LHCN-M2 (cell line): ENCODE measurements around the gene OR10S1. TPM values are rescaled to one million over a fixed set of nuclear protein-coding genes. Genes with fewer than 3 reads are reported as not detected.
"Not testable (repeated sequence)": the region's sequence is repeated elsewhere in the genome, so short reads cannot be mapped to it uniquely, and the experiment has no call there.

ENCODE experiments used
- DNase-seq: peaks from one replicate; pipeline ENCODE4 v3.0.0-alpha.2; 2012; ENCODE audit warnings: low read depth
- polyA plus RNA-seq: library from polyadenylated mRNA; unstranded; fragments of >200 nt; gene quantifications from one replicate; pipeline ENCODE4 v1.2.1, GENCODE V29; 2012; ENCODE audit warnings: missing spikeins
- total RNA-seq: library from RNA; depleted of rRNA; stranded (reverse); fragments of >200 nt; gene quantifications from 2 replicates; pipeline ENCODE4 v1.2.3, GENCODE V29; 2014; rRNA removed

OR10S1 gene, protein sequence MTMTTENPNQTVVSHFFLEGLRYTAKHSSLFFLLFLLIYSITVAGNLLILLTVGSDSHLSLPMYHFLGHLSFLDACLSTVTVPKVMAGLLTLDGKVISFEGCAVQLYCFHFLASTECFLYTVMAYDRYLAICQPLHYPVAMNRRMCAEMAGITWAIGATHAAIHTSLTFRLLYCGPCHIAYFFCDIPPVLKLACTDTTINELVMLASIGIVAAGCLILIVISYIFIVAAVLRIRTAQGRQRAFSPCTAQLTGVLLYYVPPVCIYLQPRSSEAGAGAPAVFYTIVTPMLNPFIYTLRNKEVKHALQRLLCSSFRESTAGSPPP
- total RNA-seq, result not detected in 2 replicates
- polyA plus RNA-seq, result not detected

DNA sequence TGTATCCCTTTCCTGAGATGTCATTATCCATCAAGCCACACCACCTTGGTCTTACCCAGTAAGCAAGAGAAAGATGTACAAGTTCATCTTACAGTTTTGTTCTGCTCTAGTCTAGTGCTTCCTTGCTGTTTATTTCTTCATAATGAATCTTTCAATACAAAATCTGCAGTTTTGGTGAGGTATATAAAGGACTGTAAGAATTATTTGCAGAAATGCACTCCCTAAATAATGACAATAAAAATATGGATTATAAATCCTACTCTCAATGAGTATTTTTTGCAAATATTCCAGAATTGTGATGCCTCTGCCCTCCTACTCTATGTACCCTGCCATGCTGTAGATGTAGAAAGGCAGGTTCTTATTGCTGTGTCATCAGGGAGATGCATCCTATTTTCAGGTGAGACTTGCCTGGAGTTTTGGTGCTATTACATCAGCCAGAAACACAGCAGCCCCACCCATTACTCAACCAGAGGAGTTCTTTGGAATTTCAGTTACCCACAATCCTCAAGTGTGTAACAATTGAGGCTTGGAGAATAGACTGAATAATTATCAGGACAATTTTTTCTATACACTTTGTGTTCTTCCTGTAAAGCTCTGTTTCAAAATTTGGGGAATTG lies at the start of gene OR10S1:
OR10S1 (minus strand) TSS at position 51 of the 617 bp plus-strand sequence. CDS start 117 bp downstream, outside the sequence.
- DNase-seq, result no peak

DNA sequence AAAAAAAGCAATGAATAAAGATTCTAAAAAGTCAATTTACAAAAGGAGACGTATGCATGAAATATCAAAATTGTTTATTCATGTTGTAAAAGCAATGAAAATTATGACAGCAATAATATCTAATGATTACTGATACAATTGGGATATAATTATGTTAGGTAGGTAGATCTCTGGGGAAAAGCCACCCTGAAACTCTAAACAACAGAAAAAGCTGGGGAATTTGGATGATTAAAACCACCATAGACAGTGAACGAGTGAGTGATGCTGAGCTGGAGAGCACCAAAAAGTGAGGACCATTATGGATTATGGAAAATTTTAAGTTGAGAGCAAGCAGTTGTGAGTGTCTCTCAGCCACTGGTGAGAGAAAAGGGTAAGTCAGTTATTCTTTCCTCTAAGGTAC lies 48.9 kb upstream of the OR10S1 start, which contains the start of gene OR10G8:
OR10G8 (plus strand) TSS at position 301 of the 400 bp plus-strand sequence. CDS start 2,825 bp downstream, outside the sequence.
- DNase-seq, result no peak

DNA sequence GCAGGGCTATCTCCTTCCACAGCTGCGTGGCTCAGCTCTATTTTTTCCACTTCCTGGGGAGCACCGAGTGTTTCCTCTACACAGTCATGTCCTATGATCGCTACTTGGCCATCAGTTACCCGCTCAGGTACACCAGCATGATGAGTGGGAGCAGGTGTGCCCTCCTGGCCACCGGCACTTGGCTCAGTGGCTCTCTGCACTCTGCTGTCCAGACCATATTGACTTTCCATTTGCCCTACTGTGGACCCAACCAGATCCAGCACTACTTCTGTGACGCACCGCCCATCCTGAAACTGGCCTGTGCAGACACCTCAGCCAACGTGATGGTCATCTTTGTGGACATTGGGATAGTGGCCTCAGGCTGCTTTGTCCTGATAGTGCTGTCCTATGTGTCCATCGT lies 38.3 kb upstream of the OR10S1 start:
- not testable (repeated sequence) for DNase-seq

DNA sequence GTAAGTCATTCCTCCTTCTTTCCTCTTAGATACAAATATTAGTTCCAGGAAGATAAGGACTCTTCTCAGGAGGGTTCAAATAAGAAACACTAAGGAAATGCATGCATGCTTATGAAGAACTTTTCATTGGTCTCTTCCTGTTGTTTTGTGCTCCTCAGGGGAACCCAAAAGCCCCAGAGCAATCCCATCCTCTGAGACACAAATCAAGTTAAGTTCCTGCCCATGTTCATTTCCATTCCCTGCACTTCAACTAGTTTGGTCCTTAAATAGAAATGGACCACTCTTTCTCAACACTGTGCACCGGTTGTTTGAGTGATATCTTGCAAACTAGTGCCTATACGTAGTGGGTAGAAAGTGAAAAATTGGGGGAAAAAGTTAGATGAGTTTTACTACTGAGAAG lies 35.1 kb upstream of the OR10S1 start, which contains the start of gene OR10G4:
OR10G4 (plus strand) TSS at position 301 of the 400 bp plus-strand sequence. CDS start 2,578 bp downstream, outside the sequence.
- DNase-seq, result no peak

- DNase-seq, result no peak
Measured at GRCh38 chr11:123995119-123995518, 17.5 kb upstream of the OR10S1 start, which contains the start of gene OR10G6. OR10G6 (minus strand) TSS chr11:123995161; CDS start chr11:123995161, 0 bp downstream.

GRCh38 chr11:123979311-123979710 lies 1.7 kb upstream of the OR10S1 start:
- no peak for DNase-seq

DNA sequence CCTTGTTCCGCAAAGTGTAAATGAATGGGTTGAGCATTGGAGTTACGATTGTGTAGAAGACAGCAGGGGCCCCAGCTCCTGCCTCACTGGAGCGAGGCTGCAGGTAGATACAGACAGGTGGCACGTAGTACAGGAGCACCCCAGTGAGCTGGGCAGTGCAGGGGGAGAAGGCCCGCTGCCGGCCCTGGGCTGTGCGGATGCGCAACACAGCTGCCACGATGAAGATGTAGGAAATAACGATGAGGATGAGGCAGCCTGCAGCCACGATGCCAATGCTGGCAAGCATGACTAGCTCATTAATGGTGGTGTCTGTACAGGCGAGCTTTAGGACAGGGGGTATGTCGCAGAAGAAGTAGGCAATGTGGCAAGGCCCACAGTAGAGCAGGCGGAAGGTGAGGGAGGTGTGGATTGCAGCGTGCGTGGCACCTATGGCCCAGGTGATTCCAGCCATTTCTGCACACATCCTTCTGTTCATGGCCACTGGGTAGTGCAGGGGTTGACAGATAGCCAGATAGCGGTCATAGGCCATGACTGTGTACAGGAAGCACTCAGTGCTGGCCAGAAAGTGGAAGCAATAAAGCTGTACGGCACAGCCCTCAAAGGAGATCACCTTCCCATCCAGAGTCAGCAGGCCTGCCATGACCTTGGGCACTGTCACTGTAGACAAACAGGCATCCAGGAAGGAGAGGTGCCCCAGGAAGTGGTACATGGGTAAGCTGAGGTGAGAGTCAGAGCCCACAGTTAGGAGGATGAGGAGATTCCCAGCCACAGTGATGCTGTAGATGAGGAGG lies 616 bp downstream of the OR10S1 start:
- no peak for DNase-seq

- DNase-seq, result peak; percentile 87
Measured at GRCh38 chr11:123973816-123974215, 3.8 kb downstream of the OR10S1 start.

DNA sequence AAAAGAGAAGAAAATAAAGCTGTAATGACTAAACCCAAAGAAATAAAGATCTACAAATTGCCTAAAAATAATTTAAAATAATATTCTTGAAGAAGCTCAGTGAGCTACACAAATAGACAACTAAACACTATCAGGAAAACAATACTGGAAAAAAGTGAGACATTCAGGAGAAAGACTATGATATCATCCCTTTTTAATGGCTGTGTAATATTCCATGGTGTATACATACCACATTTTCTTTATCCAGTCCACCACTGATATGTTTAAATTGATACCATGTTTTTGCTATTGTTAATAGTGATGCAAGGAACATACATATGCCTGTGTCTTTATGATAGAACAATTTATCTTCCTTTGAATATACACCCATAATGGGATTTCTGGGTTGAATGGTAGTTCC lies 20.8 kb downstream of the OR10S1 start:
- no peak for DNase-seq

GRCh38 chr11:123945132-123945531 lies 32.4 kb downstream of the OR10S1 start:
- no peak for DNase-seq

DNA sequence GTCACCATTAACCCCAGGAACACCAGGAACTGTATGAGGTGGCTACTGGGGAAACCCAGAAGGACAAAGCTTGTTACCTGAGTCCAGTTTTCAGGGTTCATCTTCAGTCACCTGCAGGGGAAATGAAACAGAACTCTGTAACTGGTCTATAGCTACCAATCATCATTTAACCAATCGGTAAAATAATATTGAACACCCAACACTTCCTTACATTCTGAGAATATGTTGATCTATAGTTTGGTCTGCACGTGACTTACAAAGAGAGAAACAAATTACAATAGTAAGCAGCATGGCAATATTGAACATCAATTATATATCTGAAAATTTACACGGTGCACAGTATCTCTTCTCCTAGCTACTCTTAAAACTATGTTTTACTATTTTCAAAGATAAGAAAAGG lies 33.8 kb downstream of the OR10S1 start, which contains the start of gene OR6T1:
OR6T1 (minus strand) TSS at position 101 of the 400 bp plus-strand sequence; CDS start at position 101, 0 bp downstream.
- no peak for DNase-seq

DNA sequence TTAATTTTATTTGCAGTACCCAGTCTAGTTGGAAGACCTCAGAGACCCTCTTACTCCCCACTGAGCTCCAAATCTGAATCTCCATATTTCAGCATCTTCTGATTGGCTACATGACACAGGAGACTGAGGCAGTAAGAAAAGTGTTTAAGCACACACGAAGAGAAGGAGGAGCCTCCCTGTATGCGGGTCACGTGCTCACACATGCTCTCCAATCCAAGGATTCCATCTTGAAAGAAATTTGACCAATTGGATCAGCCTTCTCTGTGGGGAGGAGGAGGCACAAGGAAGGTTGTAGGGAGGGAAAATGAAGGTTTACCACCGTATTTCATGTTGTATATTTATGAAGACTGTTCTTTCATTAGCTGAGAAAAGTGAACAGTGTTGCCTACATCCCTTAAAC lies 35.2 kb downstream of the OR10S1 start:
- DNase-seq, result no peak

GRCh38 chr11:123939317-123939716 lies 38.3 kb downstream of the OR10S1 start, which contains the start of gene OR4D5:
OR4D5 (plus strand) TSS chr11:123939617; CDS start chr11:123939617, 0 bp downstream.
- no peak for DNase-seq

Other genes with a start within 250 kb of the OR10S1 start
- 7.8 and 9.4 TPM in 2 replicates for gene ZNF202, start 236.1 kb downstream of the OR10S1 start, total RNA-seq
- gene OR6X1, start 223.3 kb downstream of the OR10S1 start, total RNA-seq, result not detected in 2 replicates
- not detected in 2 replicates for gene OR6M1, start 171.4 kb downstream of the OR10S1 start, total RNA-seq
- gene TMEM225, start 92.1 kb downstream of the OR10S1 start, total RNA-seq, result not detected in 2 replicates
- not detected in 2 replicates for gene OR8D4, start 75.6 kb downstream of the OR10S1 start, total RNA-seq
- gene OR4D5, start 38.2 kb downstream of the OR10S1 start, total RNA-seq, result not detected in 2 replicates
- not detected in 2 replicates for gene OR6T1, start 33.9 kb downstream of the OR10S1 start, total RNA-seq
- gene OR10G6, start 17.4 kb upstream of the OR10S1 start, total RNA-seq, result not detected in 2 replicates
- gene OR10G4, start 35.2 kb upstream of the OR10S1 start, total RNA-seq, result not detected in 2 replicates
- not detected in 2 replicates for gene OR10G9, start 45.2 kb upstream of the OR10S1 start, total RNA-seq
- not detected in 2 replicates for gene OR10G8, start 49.0 kb upstream of the OR10S1 start, total RNA-seq
- gene OR10G7, start 63.5 kb upstream of the OR10S1 start, total RNA-seq, result not detected in 2 replicates
- gene VWA5A, start 137.7 kb upstream of the OR10S1 start, total RNA-seq, result 6.0 and 9.7 TPM in 2 replicates
- not detected in 2 replicates for gene OR10D3, start 205.6 kb upstream of the OR10S1 start, total RNA-seq